ENCODE data around the gene FAM83E. TPM values are rescaled to one million over a fixed set of nuclear protein-coding genes. Genes with fewer than 3 reads are reported as not detected.

Gene FAM83E
- polyA plus RNA-seq, 3 donors = not detected

GRCh38 chr19:48644839-48645619 lies 30.2 kb upstream of the FAM83E start:
- H3K4me2 ChIP-seq (replicated peaks; ENCODE audit: extremely low read depth, low read length, poor library complexity, severe bottlenecking) = peak overlapping the region; percentile 91
- peak overlapping the region in 2 of 7 donors; percentile 40 to 80 for H3K27ac Mint-ChIP-seq
- H3K4me1 Mint-ChIP-seq = peaks cover 45% of the 10 kb centered on the region
- peak overlapping the region; percentile 76 to 94 for H3K4me3 Mint-ChIP-seq
- H3K4me3 ChIP-seq (replicated peaks in 1 of 3; ENCODE audit: low read depth in 2 of 3, low read length in 3 of 3) = peak overlapping the region in 2 of 3 experiments; percentile 4 to 75
- peaks cover 11 to 29% (median 27%) of the 10 kb centered on the region in 3 donors for H3K27me3 Mint-ChIP-seq (ENCODE audit: low read depth in 3 of 3)
- H3K27me3 ChIP-seq (ENCODE audit: control insufficient read depth in 2 of 2, insufficient read depth in 2 of 2, low read length in 2 of 2) = peaks cover 0 to 10% of the 10 kb centered on the region in 2 donors
- H3K27ac ChIP-seq (ENCODE audit: low read depth in 1 of 2, low read length in 2 of 2) = no peak overlapping the region
- DNase-seq = peak; percentile 60 to 76 (median 73)
- TF ChIP-seq CTCF (IDR thresholded peaks at IDR 0.05) = no peak
- H3K4me1 ChIP-seq (ENCODE audit: control insufficient read depth in 1 of 2, insufficient read depth in 2 of 2, low read length in 2 of 2) = peaks cover 30 to 44% of the 10 kb centered on the region in 2 donors
- peaks cover 0 to 3% (median 0%) of the 10 kb centered on the region in 7 donors for H3K9me3 Mint-ChIP-seq
- H3K79me2 ChIP-seq (ENCODE audit: insufficient read depth, low read length) = no peaks in the 10 kb centered on the region
- 2% methylated on average over 16 of the region's 25 CpGs for WGBS (ENCODE audit: insufficient coverage)
- H3K36me3 Mint-ChIP-seq = peaks cover under 1 to 7% of the 10 kb centered on the region in 2 donors
- intact Hi-C loops (cut with micrococcal nuclease) = loop anchor here (5.0 to 10.0 kb wide), 6 partner anchors 32 to 192 kb away; partner anchors contain the start of genes HSD17B14 (in 2 of the 2) and MAMSTR (in 1 of the 2)
- H2AFZ ChIP-seq (ENCODE audit: insufficient read depth, low read depth, low read length, poor library complexity, severe bottlenecking) = peak overlapping the region; percentile 83
- H3K9me3 ChIP-seq (replicated peaks in 1 of 2; ENCODE audit: control insufficient read depth in 1 of 2, insufficient read depth in 1 of 2, low read length in 2 of 2) = no peaks in the 10 kb centered on the region
- no peak overlapping the region for H3K9ac ChIP-seq (ENCODE audit: insufficient read depth, low read length, poor library complexity, severe bottlenecking)
- no peaks in the 10 kb centered on the region for H4K20me1 ChIP-seq (ENCODE audit: insufficient read depth, low read length)
- H3K36me3 ChIP-seq (replicated peaks in 1 of 2; ENCODE audit: control insufficient read depth in 1 of 2, insufficient read depth in 2 of 2, low read length in 2 of 2) = no peaks in the 10 kb centered on the region

GRCh38 chr19:48644355-48644754 lies 29.5 kb upstream of the FAM83E start:
- Mint-ChIP-seq H3K27me3 (ENCODE audit: low read depth in 3 of 3) (peaks cover 11 to 33% (median 31%) of the 10 kb centered on the region in 3 donors), H3K9me3 (peaks cover 0 to 3% (median 0%) of the 10 kb centered on the region in 7 donors), H3K4me1 (peaks cover 46% of the 10 kb centered on the region), H3K27ac (no peak overlapping the region), H3K36me3 (peaks cover 3 to 9% of the 10 kb centered on the region in 2 donors), H3K4me3 (no peak overlapping the region)
- Histone ChIP-seq H3K27ac (ENCODE audit: low read depth in 1 of 2, low read length in 2 of 2) (no peak overlapping the region), H3K4me1 (ENCODE audit: control insufficient read depth in 1 of 2, insufficient read depth in 2 of 2, low read length in 2 of 2) (peaks cover 27 to 46% of the 10 kb centered on the region in 2 donors), H2AFZ (ENCODE audit: insufficient read depth, low read depth, low read length, poor library complexity, severe bottlenecking) (no peak overlapping the region), H3K9ac (ENCODE audit: insufficient read depth, low read length, poor library complexity, severe bottlenecking) (no peak overlapping the region), H3K4me2 (replicated peaks; ENCODE audit: extremely low read depth, low read length, poor library complexity, severe bottlenecking) (peak overlapping the region; percentile 91), H3K27me3 (ENCODE audit: control insufficient read depth in 2 of 2, insufficient read depth in 2 of 2, low read length in 2 of 2) (peaks cover 0 to 10% of the 10 kb centered on the region in 2 donors), H3K9me3 (replicated peaks in 1 of 2; ENCODE audit: control insufficient read depth in 1 of 2, insufficient read depth in 1 of 2, low read length in 2 of 2) (no peaks in the 10 kb centered on the region), H3K79me2 (ENCODE audit: insufficient read depth, low read length) (peaks cover 3% of the 10 kb centered on the region), H4K20me1 (ENCODE audit: insufficient read depth, low read length) (no peaks in the 10 kb centered on the region), H3K4me3 (replicated peaks in 1 of 3; ENCODE audit: low read depth in 2 of 3, low read length in 3 of 3) (no peak overlapping the region), H3K36me3 (replicated peaks in 1 of 2; ENCODE audit: control insufficient read depth in 1 of 2, insufficient read depth in 2 of 2, low read length in 2 of 2) (no peaks in the 10 kb centered on the region)
- 100% methylated on average over 1 of the region's 4 CpGs for WGBS (ENCODE audit: insufficient coverage)
- intact Hi-C loops (cut with micrococcal nuclease) = loop anchor here in 1 of 2 donors (5.0 to 10.0 kb wide), 3 partner anchors 33 to 190 kb away; partner anchors contain the start of genes HSD17B14 and MAMSTR
- no peak for TF ChIP-seq CTCF (IDR thresholded peaks at IDR 0.05)
- DNase-seq = no peak
